ENCODE measurements around the gene SH3BP5.

The SH3BP5 gene

DNA sequence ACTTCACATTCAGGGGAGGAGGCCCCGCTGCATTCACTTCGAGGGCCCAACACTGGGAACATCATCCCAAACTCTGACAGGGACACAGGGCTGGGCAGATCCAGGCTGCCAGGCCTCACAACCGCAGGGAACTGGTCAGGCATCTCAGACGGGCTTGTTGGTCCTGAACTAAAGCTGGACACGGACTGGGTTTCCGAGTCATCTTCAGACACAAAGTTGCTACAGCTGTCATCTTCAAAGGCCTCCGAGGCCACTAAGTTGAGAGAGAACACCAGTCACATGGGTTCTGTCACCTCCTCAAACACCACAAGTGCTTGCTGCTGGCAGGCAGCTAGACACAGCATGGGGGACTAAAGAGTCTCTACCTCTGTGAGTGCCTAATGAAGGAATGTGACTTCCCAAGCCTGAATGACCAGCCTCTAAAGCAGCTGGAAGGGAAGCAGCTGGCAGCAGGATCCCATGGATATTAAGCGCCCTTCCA is 75.5 kb downstream of the SH3BP5 start:
- no peak for DNase-seq (ENCODE audit: low read depth in 4 of 4, low spot score in 1 of 4)

- no peak for DNase-seq (ENCODE audit: low read depth in 4 of 4, low spot score in 1 of 4)
Measured at GRCh38 chr3:15255215-15255614, 77.2 kb downstream of the SH3BP5 start.

DNA sequence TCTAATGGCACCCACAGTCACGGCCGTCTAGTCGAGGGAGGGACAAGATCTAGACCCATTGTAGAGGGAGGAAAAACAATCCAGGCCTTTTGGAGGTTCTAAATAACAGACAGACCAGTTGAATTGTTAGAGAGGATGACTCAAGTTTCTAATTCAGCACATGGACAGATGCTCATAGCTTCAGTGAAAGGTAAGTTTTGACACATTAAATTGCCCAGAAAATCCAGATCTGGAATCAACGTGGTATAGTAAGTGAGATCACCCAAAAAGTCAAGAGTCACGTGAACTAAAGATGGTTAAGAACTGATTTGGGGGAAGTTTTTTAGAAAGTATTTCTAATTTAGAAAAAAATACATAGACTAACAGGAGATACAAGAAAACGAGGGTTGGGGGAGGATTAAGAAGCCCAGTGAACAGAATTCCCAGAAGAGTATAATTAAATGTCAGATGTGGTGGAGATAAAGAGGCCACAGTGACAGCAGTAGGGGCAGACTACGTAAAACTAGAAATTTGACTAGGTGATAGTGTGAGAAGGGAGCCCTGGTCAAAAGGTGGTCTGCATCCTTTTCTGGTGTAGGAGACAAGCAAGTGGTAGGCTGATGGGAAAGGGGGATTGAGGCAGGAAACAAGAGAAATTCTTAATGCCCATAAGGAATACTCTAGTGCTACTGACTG is 79.2 kb downstream of the SH3BP5 start:
- DNase-seq (ENCODE audit: low read depth in 4 of 4, low spot score in 1 of 4), result no peak

- DNase-seq (ENCODE audit: low read depth in 4 of 4, low spot score in 1 of 4), result no peak
Measured at GRCh38 chr3:15246186-15246585, 86.2 kb downstream of the SH3BP5 start.

- DNase-seq (ENCODE audit: low read depth in 4 of 4, low spot score in 1 of 4), result no peak
Measured at GRCh38 chr3:15243822-15244482, 88.4 kb downstream of the SH3BP5 start.

GRCh38 chr3:15241341-15241740 is 91.0 kb downstream of the SH3BP5 start:
- peak in 1 of 4 experiments; percentile 20 for DNase-seq (ENCODE audit: low read depth in 4 of 4, low spot score in 1 of 4)

- no peak for DNase-seq (ENCODE audit: low read depth in 4 of 4, low spot score in 1 of 4)
Measured at GRCh38 chr3:15229262-15229661, 103.1 kb downstream of the SH3BP5 start.

DNA sequence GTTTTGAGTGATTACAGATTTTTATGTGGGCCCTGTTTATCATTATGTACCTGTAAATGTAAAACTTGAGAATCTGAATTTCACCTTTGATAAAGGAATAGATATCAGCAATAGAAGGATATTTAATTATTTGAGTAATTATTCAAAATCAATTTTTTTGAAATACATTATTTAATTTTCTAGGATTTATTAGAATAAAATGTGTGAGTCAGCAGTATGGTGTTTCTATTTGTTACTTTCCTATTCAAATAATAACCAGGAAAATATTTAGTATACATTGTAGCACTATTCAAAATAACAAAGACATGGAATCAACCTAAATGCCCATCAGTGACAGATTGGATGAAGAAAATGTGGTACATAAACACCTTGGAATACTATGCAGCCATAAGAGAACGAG is 104.2 kb downstream of the SH3BP5 start:
- no peak for DNase-seq (ENCODE audit: low read depth in 4 of 4, low spot score in 1 of 4)

- DNase-seq (ENCODE audit: low read depth in 4 of 4, low spot score in 1 of 4), result no peak
Measured at GRCh38 chr3:15223685-15224572, 108.5 kb downstream of the SH3BP5 start.

GRCh38 chr3:15221574-15222217 is 110.7 kb downstream of the SH3BP5 start:
- DNase-seq (ENCODE audit: low read depth in 4 of 4, low spot score in 1 of 4), result no peak

- no peak for DNase-seq (ENCODE audit: low read depth in 4 of 4, low spot score in 1 of 4)
Measured at GRCh38 chr3:15220661-15221060, 111.7 kb downstream of the SH3BP5 start.

GRCh38 chr3:15220056-15220455 is 112.3 kb downstream of the SH3BP5 start:
- DNase-seq (ENCODE audit: low read depth in 4 of 4, low spot score in 1 of 4), result no peak

GRCh38 chr3:15218689-15219088 is 113.7 kb downstream of the SH3BP5 start:
- no peak for DNase-seq (ENCODE audit: low read depth in 4 of 4, low spot score in 1 of 4)

GRCh38 chr3:15217841-15218267 is 114.5 kb downstream of the SH3BP5 start:
- no peak for DNase-seq (ENCODE audit: low read depth in 4 of 4, low spot score in 1 of 4)

DNA sequence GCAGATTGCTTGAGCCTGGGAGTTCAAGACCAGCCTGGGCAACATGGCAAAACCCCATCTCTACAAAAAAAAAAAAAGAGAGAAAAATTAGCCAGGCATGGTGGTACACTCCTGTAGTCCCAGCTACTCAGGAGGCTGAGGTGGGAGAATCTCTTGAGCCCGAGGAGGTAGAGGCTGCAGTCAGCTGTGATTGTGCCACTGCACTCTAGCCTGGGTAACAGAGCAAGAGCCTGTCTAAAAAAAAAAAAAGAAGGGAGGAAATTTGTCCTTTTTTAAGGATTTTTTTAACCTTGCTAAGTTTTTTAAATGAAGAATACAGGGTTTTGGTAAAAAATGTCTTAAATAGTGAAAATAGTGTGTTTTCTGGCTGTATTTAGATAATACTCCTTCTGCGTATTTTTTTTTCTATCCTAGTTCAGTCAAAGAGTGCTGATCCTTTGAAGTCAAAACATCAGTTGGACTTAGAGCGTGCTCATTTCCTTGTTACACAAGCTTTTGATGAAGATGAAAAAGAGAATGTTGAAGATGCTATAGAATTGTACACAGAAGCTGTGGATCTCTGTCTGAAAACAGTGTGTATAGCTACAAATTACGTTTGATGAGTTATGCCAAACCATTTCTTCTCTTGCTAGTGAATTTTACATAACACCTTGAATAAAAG is 115.2 kb downstream of the SH3BP5 start:
- DNase-seq (ENCODE audit: low read depth in 4 of 4, low spot score in 1 of 4), result no peak

DNA sequence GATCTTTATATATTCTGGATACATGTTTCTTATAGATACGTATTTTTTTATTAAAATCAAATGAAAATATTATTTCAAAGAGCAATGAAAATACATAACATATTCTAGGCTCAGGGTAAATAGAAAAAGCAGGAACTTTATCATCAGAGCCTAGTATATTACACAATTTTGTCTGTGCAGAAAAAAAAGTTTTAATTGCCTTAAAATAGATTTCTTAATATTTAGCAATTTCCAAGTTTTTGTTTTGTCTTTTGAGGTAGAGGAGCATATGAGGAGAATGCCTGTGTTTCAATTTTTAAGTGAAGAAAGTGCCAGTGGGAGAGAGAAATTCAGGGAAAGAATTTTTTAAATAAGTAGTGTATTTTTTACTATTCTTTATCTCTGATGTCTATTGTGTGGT is 115.9 kb downstream of the SH3BP5 start:
- DNase-seq (ENCODE audit: low read depth in 4 of 4, low spot score in 1 of 4), result no peak

- no peak for DNase-seq (ENCODE audit: low read depth in 4 of 4, low spot score in 1 of 4)
Measured at GRCh38 chr3:15215996-15216395, 116.4 kb downstream of the SH3BP5 start.

DNA sequence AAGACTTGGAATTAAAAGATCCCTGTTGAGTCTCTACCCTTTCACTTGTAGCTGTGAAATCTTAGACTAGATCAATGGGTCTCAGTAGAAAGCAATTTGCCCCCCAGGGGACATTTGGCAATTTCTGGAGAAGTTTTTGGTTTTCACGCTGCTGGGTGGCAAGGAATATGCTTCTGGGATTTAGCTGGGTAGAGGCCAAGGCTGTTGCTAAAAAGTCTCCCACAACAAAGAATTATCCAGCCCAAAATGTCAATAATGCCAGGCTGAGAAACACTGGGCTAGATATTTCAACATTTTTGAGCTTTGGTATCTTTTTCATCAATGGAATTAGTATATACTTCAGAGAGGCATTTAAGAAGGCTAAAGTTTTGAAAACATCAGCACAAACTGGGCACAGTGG is 117.6 kb downstream of the SH3BP5 start:
- no peak for DNase-seq (ENCODE audit: low read depth in 4 of 4, low spot score in 1 of 4)

GRCh38 chr3:15211937-15212336 is 120.4 kb downstream of the SH3BP5 start:
- no peak for DNase-seq (ENCODE audit: low read depth in 4 of 4, low spot score in 1 of 4)

DNA sequence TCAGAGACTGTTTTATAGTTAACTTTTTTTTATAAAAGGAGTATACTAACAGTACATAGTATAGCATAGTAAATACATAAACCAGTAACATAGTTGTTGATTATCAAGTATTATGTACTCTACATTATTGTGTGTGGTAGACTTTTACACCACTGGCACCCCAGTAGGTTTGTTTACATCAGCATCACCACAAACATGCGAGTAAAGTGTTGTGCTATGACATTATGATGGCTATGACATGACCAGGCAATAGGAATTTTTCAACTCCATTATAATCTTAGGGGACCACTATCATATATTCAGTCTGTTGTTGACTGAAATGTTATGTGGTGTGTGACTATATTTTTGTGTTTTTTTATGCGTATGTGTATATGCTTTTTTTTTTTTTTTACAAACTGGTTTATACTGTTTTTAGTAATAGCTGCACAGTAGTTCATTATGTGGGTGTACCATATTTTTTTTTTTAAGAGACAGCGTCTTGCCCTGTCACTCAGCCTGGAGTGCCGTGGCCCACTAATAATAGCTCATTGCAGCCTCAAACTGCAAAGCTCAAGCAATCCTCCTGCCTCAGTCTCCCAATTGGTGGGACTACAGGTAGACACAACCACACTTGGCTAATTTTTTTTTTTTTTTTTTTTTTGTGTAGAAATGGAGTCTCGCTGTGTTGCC is 124.4 kb downstream of the SH3BP5 start:
- no peak for DNase-seq (ENCODE audit: low read depth in 4 of 4, low spot score in 1 of 4)

Data from stimulated activated CD4-positive, alpha-beta T cell treated with anti-CD3 and anti-CD28 coated beads, Interleukin-1b, Interleukin-23, amount 100 ng/mL, for 24 hours (primary cell).